Adrenal gland (tissue), 12 donors: Measurements from ENCODE around the gene MRPL44. TPM values are rescaled to one million over a fixed set of nuclear protein-coding genes. Genes with fewer than 3 reads are reported as not detected.

Experiments
- DNase-seq, 7 donors: peaks; one replicate each; pipeline ENCODE4 v3.0.0-alpha.2; 2019 to 2020
- H3K27ac ChIP-seq, 5 donors: fragments of 200-600 bp; sonication (generic) in 4 of 5; 1 replicate in 3 of 5; 2 replicates in 2 of 5; pipeline versions ENCODE4 v1.5.1 to v1.8.0; 2016 to 2020; ENCODE audit warnings: mild to moderate bottlenecking in 1 of 5
- H3K27me3 ChIP-seq: fragments of 200-600 bp; 2 replicates; pipeline ENCODE4 v1.8.0; 2021
- H3K36me3 ChIP-seq, 2 donors: fragments of 200-600 bp; replicated peaks in 1 of 2; 1 replicate in 1 of 2; 2 replicates in 1 of 2; pipeline versions ENCODE4 v1.5.1 to v1.8.0; 2018 to 2022
- H3K4me1 ChIP-seq, 2 donors: fragments of 200-600 bp; replicated peaks in 1 of 2; 1 replicate in 1 of 2; 2 replicates in 1 of 2; pipeline versions ENCODE4 v1.5.1 to v1.8.0; 2018 to 2021
- H3K4me3 ChIP-seq, 4 donors: fragments of 200-600 bp; sonication (generic) in 3 of 4; one replicate each; pipeline ENCODE4 v1.5.1; 2016 to 2018
- H3K9me3 ChIP-seq, 3 donors: fragments of 200-600 bp; sonication (generic) in 1 of 3; replicated peaks in 1 of 3; 1 replicate in 2 of 3; 2 replicates in 1 of 3; pipeline versions ENCODE4 v1.5.1 to v1.8.0; 2016 to 2021
- POLR2A ChIP-seq, 2 donors: fragments of 450-650 bp; IDR thresholded peaks; one replicate each; pipeline ENCODE4 v1.6.1; 2017; ENCODE audit warnings: antibody characterized with exemption in 2 of 2, mild to moderate bottlenecking in 2 of 2, moderate library complexity in 1 of 2
- WGBS, 4 donors: extraction: QIAGEN DNeasy Blood & Tissue Kit in 2 of 4; methylation state at CpG; one replicate each; pipeline versions ENCODE4 v1.1.5 to v1.1.7; 2013 to 2017; 5-methylcytosine and 5-hydroxymethylcytosine counted together
- intact Hi-C, 2 donors: fragments of 100-400 bp; cut with DNase I; formaldehyde crosslinking; loops; one replicate each; pipeline versions ENCODE4 v1.14.1 to v1.15.0; 2022 to 2023
- polyA plus RNA-seq, 3 donors: library from polyadenylated mRNA; stranded (reverse); fragments of 200-250 nt in 2 of 3; fragments of 350-450 nt in 1 of 3; fragmentation: Illumina TruSeq in 1 of 3; extraction: RNeasy Lipid Tissue Mini Kit (QIAGEN cat#74804) in 1 of 3; gene quantifications; one replicate each; pipeline ENCODE4 v1.2.3, GENCODE V29; 2013 to 2014
- total RNA-seq, 9 donors: library from RNA; depleted of rRNA in 4 of 9; stranded (reverse); fragments of >200 nt in 4 of 9; fragments of 120-200 nt in 1 of 9; fragmentation: NEBNext Ultra II Directional in 1 of 9; extraction: Animal tissue kit (Norgen Biotek cat#: 25700) in 1 of 9; gene quantifications; one replicate each; pipeline versions ENCODE4 v1.1.0 to v1.2.4, GENCODE V29; 2013 to 2023
- TF ChIP-seq, protein P1 (sequence below), 6 experiments: fragments of 450-650 bp in 4 of 6; fragments of 200-600 bp in 2 of 6; sonication (generic) in 1 of 6; IDR thresholded peaks; 1 replicate in 5 of 6; 2 replicates in 1 of 6; pipeline versions ENCODE4 v1.5.1 to v1.8.0; 2016 to 2021; ENCODE audit warnings: antibody characterized with exemption in 6 of 6, mild to moderate bottlenecking in 2 of 6, moderate library complexity in 1 of 6
- donor health status: healthy with polysubstance abuse.
- donor health status: Bipolar disorder and iron deficiency.
- donor health status: DM: yes; HTN: yes; CAD: no.
- donor health status: DM: no; HTN: no; CAD: no.
- donor health status: DM: no; HTN: no; CAD: no.
- donor health status: DM: yes; HTN: yes; CAD: no.

The MRPL44 gene
- total and polyA plus RNA-seq, 12 donors: 11.7 to 99.2 (median 38.0) TPM

DNA sequence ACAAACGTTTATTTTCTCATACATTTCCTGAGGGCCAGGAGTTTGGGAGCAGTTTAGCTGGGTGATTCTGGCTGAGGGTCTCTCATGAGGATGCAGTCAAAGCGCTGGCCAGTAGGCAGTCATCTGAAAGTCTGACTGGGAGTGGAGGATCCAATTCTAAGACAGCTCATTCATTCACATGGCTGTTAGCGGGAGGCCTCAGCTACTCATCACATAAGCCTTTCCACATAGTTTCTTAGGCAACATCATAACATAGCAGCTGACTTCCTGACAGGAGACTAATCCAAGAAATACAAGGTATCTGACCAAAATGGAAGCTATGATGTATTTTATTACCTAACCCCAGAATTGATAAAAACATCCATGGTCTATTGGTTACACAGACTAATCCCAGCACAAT, 2.9 kb upstream of the MRPL44 start:
- TF ChIP-seq, protein P1, sequence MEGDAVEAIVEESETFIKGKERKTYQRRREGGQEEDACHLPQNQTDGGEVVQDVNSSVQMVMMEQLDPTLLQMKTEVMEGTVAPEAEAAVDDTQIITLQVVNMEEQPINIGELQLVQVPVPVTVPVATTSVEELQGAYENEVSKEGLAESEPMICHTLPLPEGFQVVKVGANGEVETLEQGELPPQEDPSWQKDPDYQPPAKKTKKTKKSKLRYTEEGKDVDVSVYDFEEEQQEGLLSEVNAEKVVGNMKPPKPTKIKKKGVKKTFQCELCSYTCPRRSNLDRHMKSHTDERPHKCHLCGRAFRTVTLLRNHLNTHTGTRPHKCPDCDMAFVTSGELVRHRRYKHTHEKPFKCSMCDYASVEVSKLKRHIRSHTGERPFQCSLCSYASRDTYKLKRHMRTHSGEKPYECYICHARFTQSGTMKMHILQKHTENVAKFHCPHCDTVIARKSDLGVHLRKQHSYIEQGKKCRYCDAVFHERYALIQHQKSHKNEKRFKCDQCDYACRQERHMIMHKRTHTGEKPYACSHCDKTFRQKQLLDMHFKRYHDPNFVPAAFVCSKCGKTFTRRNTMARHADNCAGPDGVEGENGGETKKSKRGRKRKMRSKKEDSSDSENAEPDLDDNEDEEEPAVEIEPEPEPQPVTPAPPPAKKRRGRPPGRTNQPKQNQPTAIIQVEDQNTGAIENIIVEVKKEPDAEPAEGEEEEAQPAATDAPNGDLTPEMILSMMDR (IDR thresholded peaks at IDR 0.05): no peak
- no peak for TF ChIP-seq POLR2A (IDR thresholded peaks at IDR 0.05)
- peaks cover 5 to 24% of the 10 kb centered on the region in 2 donors for H3K4me1 ChIP-seq
- no peaks in the 10 kb centered on the region for H3K27me3 ChIP-seq
- no peak overlapping the region for H3K27ac ChIP-seq
- 78 to 96% (median 88%) methylated on average over 3 of the region's 3 CpGs for WGBS, 4 donors
- intact Hi-C loops: no loop called here
- H3K36me3 ChIP-seq: no peaks in the 10 kb centered on the region
- DNase-seq: no peak
- no peaks in the 10 kb centered on the region for H3K9me3 ChIP-seq
- H3K4me3 ChIP-seq: no peak overlapping the region

DNA sequence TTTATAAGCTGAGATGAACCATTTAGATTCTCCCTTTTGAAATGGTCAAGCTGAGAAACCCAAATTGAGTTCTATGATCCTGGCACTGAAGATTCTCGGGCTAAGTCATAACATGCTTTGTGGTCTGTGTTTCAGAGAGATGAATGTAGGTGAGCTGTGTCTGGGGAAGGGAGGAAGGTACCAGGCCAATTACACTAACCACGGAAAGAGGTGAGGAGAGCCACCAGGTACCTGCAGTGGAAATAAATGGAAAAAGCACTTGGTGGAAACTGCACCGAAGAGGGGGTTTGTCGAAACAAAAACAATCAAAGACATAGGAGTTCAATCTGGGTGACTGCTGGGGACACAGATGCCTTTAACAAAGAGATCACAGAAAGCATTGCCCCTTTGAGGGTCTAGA, 963 bp upstream of the MRPL44 start:
- Histone ChIP-seq H3K27ac (peak overlapping the region; percentile 64 to 79 (median 71)), H3K4me1 (peaks cover 5 to 43% of the 10 kb centered on the region in 2 donors), H3K9me3 (no peaks in the 10 kb centered on the region), H3K36me3 (peaks cover 0 to 6% of the 10 kb centered on the region in 2 donors), H3K27me3 (no peaks in the 10 kb centered on the region), H3K4me3 (peak overlapping the region in 1 of 4 donors; percentile 68)
- TF ChIP-seq POLR2A (IDR thresholded peaks at IDR 0.05): no peak
- TF ChIP-seq, protein P1 (IDR thresholded peaks at IDR 0.05): no peak
- intact Hi-C loops: no loop called here
- 86 to 95% (median 90%) methylated on average over 4 of the region's 4 CpGs for WGBS, 4 donors
- DNase-seq: no peak

DNA sequence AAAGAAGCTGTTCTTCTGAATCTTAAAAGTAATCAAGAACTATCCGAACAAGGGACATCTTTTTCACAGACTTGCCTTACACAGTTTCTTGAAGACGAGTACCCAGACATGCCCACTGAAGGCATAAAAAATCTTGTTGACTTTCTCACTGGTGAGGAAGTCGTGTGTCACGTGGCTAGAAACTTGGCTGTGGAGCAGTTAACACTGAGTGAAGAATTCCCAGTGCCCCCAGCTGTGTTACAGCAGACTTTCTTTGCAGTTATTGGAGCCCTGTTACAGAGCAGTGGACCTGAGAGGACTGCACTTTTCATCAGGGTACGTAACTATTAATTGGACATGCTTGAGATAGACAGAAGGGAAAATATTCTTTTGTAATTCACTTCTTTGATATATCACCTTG, 2.4 kb downstream of the MRPL44 start:
- WGBS, 4 donors: 54 to 69% (median 60%) methylated on average over 5 of the region's 5 CpGs
- Histone ChIP-seq H3K4me1 (peaks cover 5 to 51% of the 10 kb centered on the region in 2 donors), H3K27me3 (no peaks in the 10 kb centered on the region), H3K36me3 (peaks cover 0 to 20% of the 10 kb centered on the region in 2 donors), H3K9me3 (no peaks in the 10 kb centered on the region), H3K4me3 (no peak overlapping the region), H3K27ac (no peak overlapping the region)
- intact Hi-C loops: loop anchor here in 1 of 2 donors (5.0 kb wide), 1 partner anchor 122 kb away; the partner anchor contains the start of gene AP1S3
- TF ChIP-seq POLR2A (IDR thresholded peaks at IDR 0.05): no peak
- TF ChIP-seq, protein P1 (IDR thresholded peaks at IDR 0.05): no peak
- peak in 2 of 7 donors; percentile 22 for DNase-seq

DNA sequence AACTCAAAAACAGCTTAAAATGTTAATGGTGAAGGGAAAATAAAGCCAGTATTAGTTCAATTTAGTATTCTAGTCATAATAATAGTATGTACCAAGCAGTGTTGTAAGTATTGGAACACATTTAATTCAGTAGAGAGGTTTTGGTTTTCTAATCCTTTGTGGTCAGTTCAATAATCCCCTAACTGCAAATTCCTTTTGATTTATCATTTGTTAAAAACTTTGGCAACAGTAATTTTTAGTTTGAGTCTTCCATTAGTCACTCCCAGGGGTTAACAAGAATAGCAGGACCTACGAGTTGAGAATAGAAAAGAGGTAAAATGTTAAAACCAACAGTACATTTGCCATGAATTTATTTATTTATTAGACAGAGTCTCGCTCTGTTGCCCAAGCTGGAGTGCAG, 10.7 kb downstream of the MRPL44 start:
- Histone ChIP-seq H3K4me1 (no peaks in the 10 kb centered on the region), H3K9me3 (no peaks in the 10 kb centered on the region), H3K27me3 (no peaks in the 10 kb centered on the region), H3K36me3 (peaks cover 0 to 34% of the 10 kb centered on the region in 2 donors), H3K4me3 (no peak overlapping the region), H3K27ac (no peak overlapping the region)
- 89 to 100% (median 91%) methylated on average over 2 of the region's 2 CpGs for WGBS, 4 donors
- intact Hi-C loops: no loop called here
- no peak for DNase-seq
- TF ChIP-seq POLR2A (IDR thresholded peaks at IDR 0.05): no peak
- TF ChIP-seq, protein P1 (IDR thresholded peaks at IDR 0.05): no peak
